ENCODE data around the gene ABCB8.

The ABCB8 gene

DNA sequence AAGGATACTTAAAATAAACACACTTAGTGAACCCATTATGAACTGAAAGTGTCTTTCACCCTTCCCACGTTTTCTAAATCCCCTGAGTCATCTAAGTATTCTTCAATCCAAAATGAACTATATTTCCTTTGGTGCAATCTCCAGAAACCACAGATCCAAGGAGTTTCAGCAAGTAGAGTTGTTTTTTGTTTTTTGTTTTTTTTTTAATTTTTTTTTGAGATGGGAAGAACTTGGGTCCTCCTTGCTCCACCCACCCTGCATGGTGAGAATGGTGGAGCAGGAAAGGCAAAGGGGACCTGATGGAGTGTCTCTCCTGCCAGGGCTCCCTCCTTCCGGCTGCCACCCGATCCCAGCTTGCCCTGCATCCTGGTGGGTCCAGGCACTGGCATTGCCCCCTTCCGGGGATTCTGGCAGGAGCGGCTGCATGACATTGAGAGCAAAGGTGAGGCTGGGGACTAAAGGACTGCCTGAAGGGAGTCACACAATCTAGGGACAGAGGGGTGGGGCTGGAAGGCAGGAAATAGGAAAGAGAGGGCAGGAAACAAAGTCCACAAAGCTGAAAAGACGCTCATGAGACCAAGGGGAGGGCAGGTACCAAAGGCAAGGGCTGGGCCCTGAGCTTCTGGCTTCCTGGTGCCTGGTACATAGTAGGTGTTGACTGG, 16.1 kb upstream of the ABCB8 start:
- no peak for DNase-seq (ENCODE audit: low read depth)
- H3K4me3 ChIP-seq (ENCODE audit: control insufficient read depth, low read depth, low read length), result no peak overlapping the region
- no peak for TF ChIP-seq CTCF (IDR thresholded peaks at IDR 0.05; ENCODE audit: control insufficient read depth, insufficient read depth, low read depth, low read length, missing control alignments)

DNA sequence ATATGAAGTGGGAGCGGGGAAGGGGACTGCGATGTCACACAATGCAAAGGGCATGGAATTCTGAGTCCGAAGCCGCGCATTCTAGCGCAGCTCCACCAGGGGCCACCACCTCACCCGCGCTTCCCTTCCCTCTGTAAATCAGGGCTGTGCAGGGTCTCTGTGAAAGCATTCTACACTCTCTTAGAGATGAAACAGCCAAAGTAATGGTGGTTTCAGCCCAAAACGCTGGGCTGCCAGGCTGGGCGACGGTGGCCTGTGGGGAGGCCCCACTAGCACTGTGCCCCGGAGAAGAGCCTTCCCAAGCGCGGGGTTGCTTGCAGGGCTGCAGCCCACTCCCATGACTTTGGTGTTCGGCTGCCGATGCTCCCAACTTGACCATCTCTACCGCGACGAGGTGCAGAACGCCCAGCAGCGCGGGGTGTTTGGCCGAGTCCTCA, 15.3 kb upstream of the ABCB8 start:
- H3K4me3 ChIP-seq (ENCODE audit: control insufficient read depth, low read depth, low read length), result no peak overlapping the region
- no peak for DNase-seq (ENCODE audit: low read depth)
- peak; percentile 69 for TF ChIP-seq CTCF (IDR thresholded peaks at IDR 0.05; ENCODE audit: control insufficient read depth, insufficient read depth, low read depth, low read length, missing control alignments)

GRCh38 chr7:151013356-151013732, 14.9 kb upstream of the ABCB8 start:
- DNase-seq (ENCODE audit: low read depth), result no peak
- no peak for TF ChIP-seq CTCF (IDR thresholded peaks at IDR 0.05; ENCODE audit: control insufficient read depth, insufficient read depth, low read depth, low read length, missing control alignments)
- peak overlapping the region; percentile 36 for H3K4me3 ChIP-seq (ENCODE audit: control insufficient read depth, low read depth, low read length)

DNA sequence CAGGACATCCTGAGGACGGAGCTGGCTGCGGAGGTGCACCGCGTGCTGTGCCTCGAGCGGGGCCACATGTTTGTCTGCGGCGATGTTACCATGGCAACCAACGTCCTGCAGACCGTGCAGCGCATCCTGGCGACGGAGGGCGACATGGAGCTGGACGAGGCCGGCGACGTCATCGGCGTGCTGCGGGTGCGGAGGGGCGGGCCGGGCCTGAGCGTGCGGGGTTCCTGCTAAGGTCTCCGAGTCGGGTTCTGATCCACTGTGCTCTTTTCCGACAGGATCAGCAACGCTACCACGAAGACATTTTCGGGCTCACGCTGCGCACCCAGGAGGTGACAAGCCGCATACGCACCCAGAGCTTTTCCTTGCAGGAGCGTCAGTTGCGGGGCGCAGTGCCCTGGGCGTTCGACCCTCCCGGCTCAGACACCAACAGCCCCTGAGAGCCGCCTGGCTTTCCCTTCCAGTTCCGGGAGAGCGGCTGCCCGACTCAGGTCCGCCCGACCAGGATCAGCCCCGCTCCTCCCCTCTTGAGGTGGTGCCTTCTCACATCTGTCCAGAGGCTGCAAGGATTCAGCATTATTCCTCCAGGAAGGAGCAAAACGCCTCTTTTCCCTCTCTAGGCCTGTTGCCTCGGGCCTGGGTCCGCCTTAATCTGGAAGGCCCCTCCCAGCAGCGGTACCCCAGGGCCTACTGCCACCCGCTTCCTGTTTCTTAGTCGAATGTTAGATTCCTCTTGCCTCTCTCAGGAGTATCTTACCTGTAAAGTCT, 14.3 kb upstream of the ABCB8 start:
- H3K4me3 ChIP-seq (ENCODE audit: control insufficient read depth, low read depth, low read length), result peak overlapping the region; percentile 36
- no peak for DNase-seq (ENCODE audit: low read depth)
- peak; percentile 28 for TF ChIP-seq CTCF (IDR thresholded peaks at IDR 0.05; ENCODE audit: control insufficient read depth, insufficient read depth, low read depth, low read length, missing control alignments)

DNA sequence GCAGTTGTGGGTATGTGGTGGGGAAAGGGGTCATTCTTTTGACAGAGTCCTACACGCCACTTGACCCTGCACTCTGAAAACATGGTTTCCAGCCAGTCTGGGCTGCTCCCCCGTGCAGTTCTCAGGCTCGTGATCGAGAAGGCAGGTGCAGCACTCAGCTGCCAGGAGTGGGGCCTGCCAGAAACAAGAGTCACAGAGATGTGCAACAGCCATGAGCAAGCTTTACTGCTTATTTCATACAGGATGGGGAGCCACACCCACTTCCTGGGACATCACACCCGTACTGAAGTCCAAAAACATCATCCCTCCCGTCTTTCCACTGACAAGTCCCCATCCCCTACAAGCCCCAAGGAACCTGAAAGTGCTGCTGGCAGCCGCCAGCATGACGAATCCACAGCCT, 13.3 kb upstream of the ABCB8 start:
- no peak overlapping the region for H3K4me3 ChIP-seq (ENCODE audit: control insufficient read depth, low read depth, low read length)
- no peak for TF ChIP-seq CTCF (IDR thresholded peaks at IDR 0.05; ENCODE audit: control insufficient read depth, insufficient read depth, low read depth, low read length, missing control alignments)
- DNase-seq (ENCODE audit: low read depth), result no peak

GRCh38 chr7:151015967-151016366, 12.3 kb upstream of the ABCB8 start:
- no peak overlapping the region for H3K4me3 ChIP-seq (ENCODE audit: control insufficient read depth, low read depth, low read length)
- no peak for DNase-seq (ENCODE audit: low read depth)
- no peak for TF ChIP-seq CTCF (IDR thresholded peaks at IDR 0.05; ENCODE audit: control insufficient read depth, insufficient read depth, low read depth, low read length, missing control alignments)
